Liver (tissue), 9 donors: Measurements from ENCODE around the gene FBXW4. TPM values are rescaled to one million over a fixed set of nuclear protein-coding genes. Genes with fewer than 3 reads are reported as not detected.

Experiments used
- DNase-seq: peaks from one replicate; pipeline ENCODE4 v3.0.0-alpha.2; 2017; ENCODE audit warnings: low spot score
- H3K27ac ChIP-seq, 2 donors: one replicate each; pipeline ENCODE4 v1.7.0; 2013; ENCODE audit warnings: inconsistent platforms in 2 of 2, low read length in 2 of 2, control low read depth in 1 of 2, low read depth in 1 of 2, mild to moderate bottlenecking in 1 of 2
- H3K27me3 ChIP-seq, 4 donors: one replicate each; pipeline versions ENCODE4 v1.6.1 to v1.7.0; 2013; ENCODE audit warnings: low read length in 3 of 4, inconsistent platforms in 1 of 4, mild to moderate bottlenecking in 1 of 4, moderate library complexity in 1 of 4; ENCODE audit not compliant: control insufficient read depth in 4 of 4, insufficient read depth in 4 of 4
- H3K36me3 ChIP-seq, 4 donors: one replicate each; pipeline versions ENCODE4 v1.6.1 to v1.7.0; 2013; ENCODE audit warnings: low read length in 3 of 4, mild to moderate bottlenecking in 3 of 4, low read depth in 1 of 4, moderate library complexity in 1 of 4; ENCODE audit not compliant: control insufficient read depth in 4 of 4, insufficient read depth in 3 of 4
- H3K4me1 ChIP-seq, 4 donors: one replicate each; pipeline versions ENCODE4 v1.6.1 to v1.7.0; 2013; ENCODE audit warnings: low read length in 3 of 4, mild to moderate bottlenecking in 3 of 4, moderate library complexity in 1 of 4; ENCODE audit not compliant: control insufficient read depth in 4 of 4, insufficient read depth in 4 of 4
- H3K4me3 ChIP-seq, 3 donors: one replicate each; pipeline versions ENCODE4 v1.6.1 to v1.7.0; 2013; ENCODE audit warnings: low read length in 3 of 3, control low read depth in 1 of 3, low read depth in 1 of 3, mild to moderate bottlenecking in 1 of 3
- H3K9ac ChIP-seq, 2 donors: one replicate each; pipeline ENCODE4 v1.7.0; 2013; ENCODE audit warnings: low read length in 2 of 2, mild to moderate bottlenecking in 2 of 2, moderate library complexity in 2 of 2, control low read depth in 1 of 2, low read depth in 1 of 2
- H3K9me3 ChIP-seq, 4 donors: one replicate each; pipeline versions ENCODE4 v1.6.1 to v1.7.0; 2013; ENCODE audit warnings: low read length in 3 of 4; ENCODE audit not compliant: control insufficient read depth in 4 of 4
- CTCF ChIP-seq: fragments of 150-350 bp; IDR thresholded peaks from 2 replicates; pipeline ENCODE4 v1.5.1; 2017; ENCODE audit warnings: improper control_type of control experiment, low read depth, low read length; ENCODE audit not compliant: missing input control
- FOXA2 ChIP-seq: IDR thresholded peaks from 2 replicates; pipeline ENCODE4 v1.6.1; 2016; ENCODE audit warnings: antibody characterized with exemption
- HNF4G ChIP-seq: IDR thresholded peaks from 2 replicates; pipeline ENCODE4 v1.6.1; 2016; ENCODE audit warnings: antibody characterized with exemption
- RAD21 ChIP-seq, 2 donors: IDR thresholded peaks; 2 replicates each; pipeline ENCODE4 v1.6.1; 2016; ENCODE audit warnings: antibody characterized with exemption in 2 of 2, mild to moderate bottlenecking in 2 of 2
- REST ChIP-seq: IDR thresholded peaks from 2 replicates; pipeline ENCODE4 v1.6.1; 2016; ENCODE audit warnings: antibody characterized with exemption, mild to moderate bottlenecking
- SP1 ChIP-seq: IDR thresholded peaks from 2 replicates; pipeline ENCODE4 v1.6.1; 2018; ENCODE audit warnings: antibody characterized with exemption, mild to moderate bottlenecking
- ZBTB33 ChIP-seq: IDR thresholded peaks from 2 replicates; pipeline ENCODE4 v1.6.1; 2016; ENCODE audit warnings: antibody characterized with exemption
- WGBS: extraction: QIAGEN DNeasy Blood & Tissue Kit; methylation state at CpG from one replicate; pipeline ENCODE4 v1.1.7; 2013; 5-methylcytosine and 5-hydroxymethylcytosine counted together
- polyA plus RNA-seq, 2 donors: library from polyadenylated mRNA; stranded (reverse) in 1 of 2; unstranded in 1 of 2; fragments of 200-250 nt in 1 of 2; fragments of >200 nt in 1 of 2; fragmentation: Nextera tagmentation in 1 of 2; extraction: Ambion mirVana in 1 of 2; gene quantifications; one replicate each; pipeline versions ENCODE4 v1.2.1 to v1.2.3, GENCODE V29; 2013 to 2015
- total RNA-seq, 2 donors: library from RNA; depleted of rRNA; stranded (reverse); fragments of >200 nt; gene quantifications; one replicate each; pipeline ENCODE4 v1.2.3, GENCODE V29; 2014
- donor health status: healthy.
- donor health status: healthy.
- donor health status: healthy.
- donor health status: healthy.
- donor health status: healthy.

Gene FBXW4
- total and polyA plus RNA-seq, 4 donors = 5.4 to 54.1 (median 20.5) TPM

GRCh38 chr10:101720606-101721230 is 25.7 kb upstream of the FBXW4 start:
- no peak for DNase-seq
- no peak overlapping the region for H3K9ac ChIP-seq
- no peaks in the 10 kb centered on the region for H3K9me3 ChIP-seq
- H3K27ac ChIP-seq = no peak overlapping the region
- H3K4me1 ChIP-seq = no peaks in the 10 kb centered on the region
- WGBS = 94% methylated on average over 6 of the region's 6 CpGs
- no peaks in the 10 kb centered on the region for H3K27me3 ChIP-seq
- H3K36me3 ChIP-seq = no peaks in the 10 kb centered on the region
- H3K4me3 ChIP-seq = no peak overlapping the region
- no peak for TF ChIP-seq REST
- no peak for TF ChIP-seq RAD21 (IDR thresholded peaks at IDR 0.05)
- TF ChIP-seq HNF4G = no peak

- no peak overlapping the region for H3K27ac ChIP-seq
- no peaks in the 10 kb centered on the region for H3K36me3 ChIP-seq
- H3K4me1 ChIP-seq = no peaks in the 10 kb centered on the region
- DNase-seq = no peak
- H3K9me3 ChIP-seq = no peaks in the 10 kb centered on the region
- H3K4me3 ChIP-seq = no peak overlapping the region
- H3K9ac ChIP-seq = no peak overlapping the region
- TF ChIP-seq CTCF = no peak
- TF ChIP-seq FOXA2 = no peak
- TF ChIP-seq ZBTB33 = no peak
- TF ChIP-seq SP1 = no peak
- no peaks in the 10 kb centered on the region for H3K27me3 ChIP-seq
- WGBS = 95% methylated on average over 3 of the region's 3 CpGs
These were observed 23.8 kb upstream of the FBXW4 start for GRCh38 chr10:101718690-101719275.
